GM12801 (cell line): Measurements from ENCODE around the gene ANKS1B.

Experiments
- TF ChIP-seq, protein P1 (sequence below): IDR thresholded peaks from one replicate; pipeline ENCODE4 v1.5.1; 2011; ENCODE audit warnings: control low read depth; ENCODE audit not compliant: insufficient read length; ENCODE audit errors: extremely low read depth

Gene ANKS1B

DNA sequence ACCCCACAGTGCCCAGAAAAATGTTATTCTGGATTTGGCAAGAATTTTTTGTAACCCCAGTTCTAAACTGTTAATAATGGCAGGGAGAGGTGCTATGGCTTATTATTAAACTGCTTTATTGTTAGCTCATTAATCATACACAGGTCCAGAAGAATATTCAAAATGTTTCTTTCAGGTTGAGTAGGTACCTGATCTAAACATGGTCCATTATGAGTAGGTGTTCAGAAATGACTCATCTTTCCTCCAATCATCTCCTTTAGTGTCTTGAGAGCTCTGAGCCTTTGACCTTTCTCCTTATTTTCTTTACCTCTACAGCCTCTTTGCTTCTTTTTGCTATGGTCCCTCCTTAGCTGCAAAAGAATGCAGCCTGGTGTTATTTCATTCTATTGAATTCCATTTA is 548.2 kb downstream of the ANKS1B start:
- TF ChIP-seq, protein P1, sequence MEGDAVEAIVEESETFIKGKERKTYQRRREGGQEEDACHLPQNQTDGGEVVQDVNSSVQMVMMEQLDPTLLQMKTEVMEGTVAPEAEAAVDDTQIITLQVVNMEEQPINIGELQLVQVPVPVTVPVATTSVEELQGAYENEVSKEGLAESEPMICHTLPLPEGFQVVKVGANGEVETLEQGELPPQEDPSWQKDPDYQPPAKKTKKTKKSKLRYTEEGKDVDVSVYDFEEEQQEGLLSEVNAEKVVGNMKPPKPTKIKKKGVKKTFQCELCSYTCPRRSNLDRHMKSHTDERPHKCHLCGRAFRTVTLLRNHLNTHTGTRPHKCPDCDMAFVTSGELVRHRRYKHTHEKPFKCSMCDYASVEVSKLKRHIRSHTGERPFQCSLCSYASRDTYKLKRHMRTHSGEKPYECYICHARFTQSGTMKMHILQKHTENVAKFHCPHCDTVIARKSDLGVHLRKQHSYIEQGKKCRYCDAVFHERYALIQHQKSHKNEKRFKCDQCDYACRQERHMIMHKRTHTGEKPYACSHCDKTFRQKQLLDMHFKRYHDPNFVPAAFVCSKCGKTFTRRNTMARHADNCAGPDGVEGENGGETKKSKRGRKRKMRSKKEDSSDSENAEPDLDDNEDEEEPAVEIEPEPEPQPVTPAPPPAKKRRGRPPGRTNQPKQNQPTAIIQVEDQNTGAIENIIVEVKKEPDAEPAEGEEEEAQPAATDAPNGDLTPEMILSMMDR, result no peak

DNA sequence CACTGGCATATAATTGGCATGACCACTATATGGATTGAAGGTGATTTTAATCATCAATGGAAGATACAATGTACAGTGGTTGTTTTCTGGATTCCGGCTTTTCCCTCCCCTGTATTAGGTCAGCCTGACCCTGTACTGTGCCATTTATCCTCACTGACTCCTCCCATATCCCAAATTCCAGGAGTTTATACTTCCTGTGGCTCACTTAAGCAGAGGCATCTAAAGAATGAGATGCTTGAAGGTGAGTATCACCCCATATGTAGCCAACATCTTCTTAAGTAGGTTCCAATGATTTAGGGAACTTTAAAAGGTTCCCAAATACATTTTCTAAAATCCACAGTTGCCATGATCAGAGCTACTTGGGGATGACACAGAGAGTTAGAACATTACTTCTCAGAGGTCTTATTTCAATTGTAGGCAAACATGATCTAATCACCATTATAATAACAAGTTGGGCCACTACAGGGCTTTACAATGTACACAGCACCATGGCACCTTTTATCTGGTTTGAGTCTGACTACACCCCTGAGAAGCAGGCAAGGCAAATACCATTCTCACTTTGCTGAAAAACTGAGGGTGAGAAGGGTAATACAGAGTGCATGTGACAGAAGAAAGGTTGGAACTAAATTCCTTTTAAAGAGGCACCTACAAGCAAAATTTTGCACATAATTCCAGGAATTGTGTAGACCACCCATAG is 549.5 kb downstream of the ANKS1B start:
- TF ChIP-seq, protein P1, result no peak

DNA sequence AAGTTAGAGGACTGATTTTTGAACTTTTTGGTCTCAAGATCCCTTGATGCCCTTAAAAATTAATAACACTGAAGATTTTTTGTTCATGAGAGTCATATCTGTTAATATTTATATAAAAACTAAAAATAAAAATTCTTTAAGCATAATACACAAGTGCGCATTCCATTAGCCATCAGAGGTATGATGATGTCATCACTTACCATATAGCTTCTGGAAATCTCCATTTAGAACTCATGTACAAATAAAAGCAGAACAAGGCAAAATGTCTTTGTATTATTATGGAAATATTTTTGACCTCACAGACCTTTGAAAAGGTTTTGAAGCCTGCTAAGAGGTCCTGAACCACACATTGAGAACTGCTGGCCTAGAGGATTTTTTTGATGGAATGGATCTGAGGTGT is 551.6 kb downstream of the ANKS1B start:
- TF ChIP-seq, protein P1, result no peak

DNA sequence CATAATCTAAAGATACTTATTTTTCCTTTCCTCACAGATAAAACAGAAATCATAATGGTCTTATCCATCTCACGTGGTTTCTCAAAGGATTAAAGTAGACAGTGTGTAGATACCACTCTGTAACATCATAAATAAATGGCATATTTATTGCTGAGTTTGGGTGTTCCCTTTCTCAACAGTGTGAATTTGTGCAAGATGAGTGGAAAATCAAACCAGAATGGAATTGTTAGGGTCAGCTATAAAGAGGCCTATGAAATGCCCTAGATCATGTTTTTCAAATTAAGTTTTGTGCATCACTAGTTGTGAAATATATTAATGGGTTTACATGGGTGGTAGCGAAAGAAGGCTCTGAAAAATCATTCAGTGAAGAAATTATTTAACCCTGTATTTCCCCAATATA is 553.5 kb downstream of the ANKS1B start:
- TF ChIP-seq, protein P1, result no peak

DNA sequence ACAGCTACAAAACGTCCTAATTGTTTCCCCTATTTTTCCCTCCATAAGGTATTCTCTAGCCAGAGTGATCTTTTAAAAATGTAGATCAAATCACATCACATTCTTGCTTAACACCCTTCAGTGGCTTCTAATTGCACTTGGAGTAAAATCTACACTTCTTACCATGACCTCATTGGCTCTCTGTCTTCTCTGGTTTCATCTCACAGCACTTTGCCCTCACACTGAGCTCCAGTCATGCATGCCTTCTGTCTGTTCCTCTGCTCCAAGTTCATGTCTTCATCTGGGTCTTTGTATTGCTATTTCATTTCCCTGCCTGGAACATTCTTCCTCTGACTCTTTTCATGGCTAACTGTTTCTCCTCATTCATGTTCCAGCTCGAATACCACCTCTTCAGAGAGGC is 557.6 kb downstream of the ANKS1B start:
- TF ChIP-seq, protein P1, result no peak

GRCh38 chr12:99418379-99418778 is 566.4 kb downstream of the ANKS1B start:
- TF ChIP-seq, protein P1, result no peak

DNA sequence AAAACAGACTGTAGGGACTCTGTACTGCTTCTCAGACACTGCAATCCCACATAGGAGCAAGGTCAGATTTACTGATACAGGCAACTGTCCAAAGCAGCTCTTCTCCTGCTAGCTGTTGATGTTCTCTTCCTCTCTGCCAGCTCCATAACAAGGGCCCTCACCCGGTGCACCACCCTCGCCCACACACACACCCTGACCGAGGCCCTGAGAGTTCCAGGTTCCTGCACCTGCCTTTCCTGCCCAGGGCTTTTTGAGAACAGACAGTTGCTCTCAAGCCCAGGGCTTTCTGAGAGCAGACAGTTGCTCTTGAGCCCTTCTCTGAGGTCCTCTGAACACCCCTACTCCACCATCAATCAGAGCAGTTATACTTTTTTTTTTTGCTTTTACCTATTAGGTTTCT is 571.0 kb downstream of the ANKS1B start:
- TF ChIP-seq, protein P1, result no peak

DNA sequence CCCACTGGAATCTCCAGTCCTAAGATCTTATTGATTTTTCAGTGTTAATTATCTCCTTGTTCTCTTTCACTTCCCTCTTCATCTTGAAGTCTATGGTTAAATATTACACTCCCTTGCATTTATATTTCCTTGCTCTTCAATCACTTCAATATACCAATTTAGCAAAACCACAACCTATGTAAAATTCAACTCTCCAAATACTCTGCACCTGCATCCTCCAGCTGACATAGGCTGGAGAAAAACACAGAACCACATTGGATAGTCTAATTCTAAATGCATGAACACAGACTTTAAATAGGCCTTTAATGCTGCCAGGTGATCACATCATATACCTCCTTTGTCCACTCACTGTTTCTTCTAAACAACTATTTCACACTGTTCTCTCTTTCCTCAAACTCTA is 591.0 kb downstream of the ANKS1B start:
- TF ChIP-seq, protein P1, result no peak
